DOHH2 (cell line): Measurements from ENCODE around the gene ADPRS.

ENCODE experiments used
- H3F3A ChIP-seq: fragments of 200-600 bp; sonication (generic), shearing (Covaris generic); 2 replicates; pipeline ENCODE4 v1.6.0; 2016; ENCODE audit warnings: antibody characterized with exemption, mild to moderate bottlenecking; ENCODE audit not compliant: control insufficient read depth, insufficient read depth
- H3K27ac ChIP-seq: fragments of 200-600 bp; sonication (generic); 2 replicates; pipeline ENCODE4 v1.5.1; 2014; ENCODE audit warnings: low read depth, mild to moderate bottlenecking, low read length, moderate library complexity
- H3K27me3 ChIP-seq: fragments of 200-600 bp; sonication (generic); 2 replicates; pipeline ENCODE4 v1.6.1; 2014; ENCODE audit warnings: mild to moderate bottlenecking, low read length, mixed read lengths; ENCODE audit not compliant: control insufficient read depth
- H3K36me3 ChIP-seq: fragments of 200-600 bp; sonication (generic); 2 replicates; pipeline ENCODE4 v1.6.1; 2014; ENCODE audit warnings: mild to moderate bottlenecking, low read length, moderate library complexity, mixed read lengths; ENCODE audit not compliant: control insufficient read depth
- H3K4me1 ChIP-seq: fragments of 200-600 bp; sonication (generic); 2 replicates; pipeline ENCODE4 v1.6.1; 2014; ENCODE audit warnings: mild to moderate bottlenecking, low read length, mixed read lengths; ENCODE audit not compliant: control insufficient read depth
- H3K4me2 ChIP-seq: fragments of 200-600 bp; sonication (generic); 2 replicates; pipeline ENCODE4 v1.6.0; 2014; ENCODE audit warnings: mild to moderate bottlenecking, low read length, moderate library complexity
- H3K4me3 ChIP-seq: fragments of 200-600 bp; sonication (generic); 2 replicates; pipeline ENCODE4 v1.5.1; 2014; ENCODE audit warnings: mild to moderate bottlenecking, low read length, mixed read lengths
- H3K79me2 ChIP-seq: fragments of 200-600 bp; sonication (generic); 2 replicates; pipeline ENCODE4 v1.6.1; 2014; ENCODE audit warnings: mild to moderate bottlenecking, low read length, mixed read lengths; ENCODE audit not compliant: control insufficient read depth
- H3K9me2 ChIP-seq: fragments of 200-600 bp; sonication (generic); replicated peaks from 2 replicates; pipeline ENCODE4 v1.6.1; 2014; ENCODE audit warnings: mild to moderate bottlenecking, low read length, mixed read lengths; ENCODE audit not compliant: control insufficient read depth
- H3K9me3 ChIP-seq: fragments of 200-600 bp; sonication (generic); 2 replicates; pipeline ENCODE4 v1.6.1; 2014; ENCODE audit warnings: antibody characterized with exemption, low read length, mixed read lengths; ENCODE audit not compliant: control insufficient read depth, insufficient read depth
- H4K20me1 ChIP-seq: fragments of 200-600 bp; sonication (generic); 2 replicates; pipeline ENCODE4 v1.6.0; 2014; ENCODE audit warnings: low read depth, mild to moderate bottlenecking, antibody characterized with exemption, low read length, moderate library complexity; ENCODE audit not compliant: control insufficient read depth, insufficient read depth
- EZH2phosphoT487 ChIP-seq: fragments of 200-600 bp; sonication (generic); IDR thresholded peaks from 2 replicates; pipeline ENCODE4 v1.6.1; 2017; ENCODE audit warnings: borderline replicate concordance, mild to moderate bottlenecking, antibody characterized with exemption, low read length, moderate library complexity, mixed read lengths
- TF ChIP-seq, protein P1 (sequence below): fragments of 200-600 bp; sonication (generic); IDR thresholded peaks from one replicate; pipeline ENCODE4 v1.5.1; 2014; ENCODE audit warnings: antibody characterized with exemption, mild to moderate bottlenecking, low read depth, low read length; ENCODE audit not compliant: poor library complexity, severe bottlenecking

ADPRS gene

DNA sequence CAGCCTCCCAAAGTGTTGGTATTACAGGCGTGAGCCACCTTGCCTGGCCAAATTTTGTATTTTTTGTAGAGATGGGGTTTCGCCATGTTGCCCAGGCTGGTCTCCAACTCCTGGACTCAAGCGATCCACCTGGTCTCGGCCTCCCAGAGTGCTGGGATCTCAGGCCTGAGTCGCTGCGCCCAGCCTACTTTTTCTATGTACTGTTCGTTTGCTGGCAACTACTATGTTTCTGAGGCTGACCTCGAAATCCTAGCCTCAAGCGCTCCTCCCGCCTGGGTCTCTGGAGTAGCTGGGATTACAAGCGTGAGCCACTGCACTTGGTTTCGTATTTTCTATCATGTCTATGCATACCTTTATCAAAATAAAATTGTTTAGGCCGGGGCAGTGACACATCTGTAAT, 5.5 kb upstream of the ADPRS start:
- H3K4me1 ChIP-seq: peaks cover 11% of the 10 kb centered on the region
- no peaks in the 10 kb centered on the region for H3K9me3 ChIP-seq
- no peaks in the 10 kb centered on the region for H3K9me2 ChIP-seq
- H3K4me3 ChIP-seq: no peak overlapping the region
- no peaks in the 10 kb centered on the region for H3K36me3 ChIP-seq
- H3K27me3 ChIP-seq: peaks cover 23% of the 10 kb centered on the region
- no peaks in the 10 kb centered on the region for H4K20me1 ChIP-seq
- TF ChIP-seq EZH2phosphoT487: no peak
- TF ChIP-seq, protein P1, sequence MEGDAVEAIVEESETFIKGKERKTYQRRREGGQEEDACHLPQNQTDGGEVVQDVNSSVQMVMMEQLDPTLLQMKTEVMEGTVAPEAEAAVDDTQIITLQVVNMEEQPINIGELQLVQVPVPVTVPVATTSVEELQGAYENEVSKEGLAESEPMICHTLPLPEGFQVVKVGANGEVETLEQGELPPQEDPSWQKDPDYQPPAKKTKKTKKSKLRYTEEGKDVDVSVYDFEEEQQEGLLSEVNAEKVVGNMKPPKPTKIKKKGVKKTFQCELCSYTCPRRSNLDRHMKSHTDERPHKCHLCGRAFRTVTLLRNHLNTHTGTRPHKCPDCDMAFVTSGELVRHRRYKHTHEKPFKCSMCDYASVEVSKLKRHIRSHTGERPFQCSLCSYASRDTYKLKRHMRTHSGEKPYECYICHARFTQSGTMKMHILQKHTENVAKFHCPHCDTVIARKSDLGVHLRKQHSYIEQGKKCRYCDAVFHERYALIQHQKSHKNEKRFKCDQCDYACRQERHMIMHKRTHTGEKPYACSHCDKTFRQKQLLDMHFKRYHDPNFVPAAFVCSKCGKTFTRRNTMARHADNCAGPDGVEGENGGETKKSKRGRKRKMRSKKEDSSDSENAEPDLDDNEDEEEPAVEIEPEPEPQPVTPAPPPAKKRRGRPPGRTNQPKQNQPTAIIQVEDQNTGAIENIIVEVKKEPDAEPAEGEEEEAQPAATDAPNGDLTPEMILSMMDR: no peak
- no peak overlapping the region for H3K4me2 ChIP-seq
- H3K27ac ChIP-seq: no peak overlapping the region
- H3F3A ChIP-seq: no peaks in the 10 kb centered on the region
- no peaks in the 10 kb centered on the region for H3K79me2 ChIP-seq

DNA sequence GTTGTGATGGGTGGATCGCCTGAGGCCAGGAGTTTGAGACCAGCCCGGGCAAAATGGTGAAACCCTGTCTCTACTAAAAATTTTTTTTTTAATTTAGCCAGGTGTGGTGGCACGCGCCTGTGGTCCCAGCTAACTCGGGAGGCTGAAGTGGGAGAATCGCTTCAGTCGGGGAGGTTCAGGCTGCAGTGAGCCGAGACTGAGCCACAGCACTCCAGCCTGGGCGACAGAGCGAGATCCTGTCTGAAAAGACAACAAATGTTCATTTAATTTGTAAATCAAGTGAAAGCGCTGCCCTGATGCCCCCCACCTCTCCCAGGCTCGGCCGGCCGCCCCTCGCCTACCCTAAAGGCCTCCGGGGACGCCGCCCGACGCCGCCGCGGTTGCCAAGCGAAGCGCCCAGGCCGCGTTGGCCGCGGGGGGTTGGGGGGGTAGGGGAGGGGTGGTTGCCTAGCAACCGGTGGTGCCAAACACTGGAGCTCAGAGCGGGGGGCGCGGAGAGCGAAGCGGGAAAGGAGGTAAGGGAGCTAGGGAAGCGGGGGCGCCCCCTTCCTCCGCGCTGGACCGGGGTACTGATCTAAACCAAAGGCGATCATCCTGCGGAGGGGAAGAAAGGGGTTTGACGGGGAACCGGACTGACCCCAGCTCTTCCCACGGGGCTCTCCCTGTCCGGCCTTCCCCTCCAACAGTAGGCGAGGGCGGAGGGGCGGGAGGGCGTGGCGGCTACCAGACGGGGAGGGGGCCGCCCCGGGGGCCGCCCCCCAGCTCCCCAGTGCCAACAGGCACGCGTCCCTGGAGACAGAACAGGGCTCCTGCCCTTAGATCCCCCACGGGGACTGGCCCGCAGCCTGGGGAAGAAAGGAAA, 4.8 kb upstream of the ADPRS start, which contains the start of gene TEKT2:
TSS of gene TEKT2 (plus strand) at position 460 of the 862 bp plus-strand sequence. CDS start 828 bp downstream, outside the sequence.
- Histone ChIP-seq H3K9me3 (no peaks in the 10 kb centered on the region), H3K9me2 (no peaks in the 10 kb centered on the region), H3K4me3 (peak within 1 kb of the TSS; percentile 7), H3K27ac (no peak within 1 kb of the TSS), H3F3A (no peaks in the 10 kb centered on the region), H3K79me2 (peaks cover 1% of the 10 kb centered on the region), H3K4me2 (peak within 1 kb of the TSS; percentile 47), H3K36me3 (peaks cover under 1% of the 10 kb centered on the region; the same call in 1 of the 2 replicates), H3K27me3 (peaks cover 23% of the 10 kb centered on the region), H4K20me1 (no peaks in the 10 kb centered on the region), H3K4me1 (peaks cover 15% of the 10 kb centered on the region)
- no peak for TF ChIP-seq EZH2phosphoT487
- TF ChIP-seq, protein P1: no peak

DNA sequence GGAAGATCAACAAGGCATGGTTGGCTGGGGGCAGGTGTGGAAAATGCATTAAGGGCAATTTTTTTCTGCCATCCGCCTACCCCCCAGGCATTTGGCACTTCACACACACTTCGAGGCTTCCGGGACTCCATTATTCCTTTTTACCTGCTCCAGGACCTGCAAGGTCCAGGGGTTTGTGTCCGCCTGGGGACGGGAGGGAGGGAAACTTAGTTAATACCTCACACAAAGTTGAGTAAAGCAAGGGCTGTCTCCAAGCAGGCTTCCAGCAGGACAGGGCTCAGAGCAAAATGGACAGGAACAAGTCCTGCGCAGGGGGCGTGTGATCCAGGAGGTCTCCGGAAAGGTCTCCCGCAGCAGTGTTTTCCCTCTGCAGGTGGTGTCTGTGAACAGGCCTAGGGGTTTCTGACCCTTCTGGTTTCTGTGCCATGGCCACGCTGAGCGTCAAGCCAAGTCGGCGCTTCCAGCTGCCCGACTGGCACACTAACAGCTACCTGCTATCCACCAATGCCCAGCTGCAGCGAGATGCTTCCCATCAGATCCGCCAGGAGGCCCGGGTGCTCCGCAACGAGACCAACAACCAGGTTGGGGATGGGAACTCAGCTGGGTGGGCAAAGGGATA, 4.1 kb upstream of the ADPRS start:
- Histone ChIP-seq H4K20me1 (no peaks in the 10 kb centered on the region), H3F3A (no peaks in the 10 kb centered on the region), H3K79me2 (peaks cover 9% of the 10 kb centered on the region), H3K36me3 (peaks cover 6% of the 10 kb centered on the region; the same call in 1 of the 2 replicates), H3K4me2 (peak overlapping the region; percentile 47), H3K9me2 (no peaks in the 10 kb centered on the region), H3K27me3 (peaks cover 23% of the 10 kb centered on the region), H3K4me3 (peak overlapping the region; percentile 7), H3K9me3 (no peaks in the 10 kb centered on the region), H3K27ac (no peak overlapping the region), H3K4me1 (peaks cover 16% of the 10 kb centered on the region)
- TF ChIP-seq, protein P1: no peak
- no peak for TF ChIP-seq EZH2phosphoT487
